Measurements from ENCODE around the gene FAM83G.
"Not testable (repeated sequence)": the region's sequence is repeated elsewhere in the genome, so short reads cannot be mapped to it uniquely, and the experiment has no call there.

FAM83G gene, protein sequence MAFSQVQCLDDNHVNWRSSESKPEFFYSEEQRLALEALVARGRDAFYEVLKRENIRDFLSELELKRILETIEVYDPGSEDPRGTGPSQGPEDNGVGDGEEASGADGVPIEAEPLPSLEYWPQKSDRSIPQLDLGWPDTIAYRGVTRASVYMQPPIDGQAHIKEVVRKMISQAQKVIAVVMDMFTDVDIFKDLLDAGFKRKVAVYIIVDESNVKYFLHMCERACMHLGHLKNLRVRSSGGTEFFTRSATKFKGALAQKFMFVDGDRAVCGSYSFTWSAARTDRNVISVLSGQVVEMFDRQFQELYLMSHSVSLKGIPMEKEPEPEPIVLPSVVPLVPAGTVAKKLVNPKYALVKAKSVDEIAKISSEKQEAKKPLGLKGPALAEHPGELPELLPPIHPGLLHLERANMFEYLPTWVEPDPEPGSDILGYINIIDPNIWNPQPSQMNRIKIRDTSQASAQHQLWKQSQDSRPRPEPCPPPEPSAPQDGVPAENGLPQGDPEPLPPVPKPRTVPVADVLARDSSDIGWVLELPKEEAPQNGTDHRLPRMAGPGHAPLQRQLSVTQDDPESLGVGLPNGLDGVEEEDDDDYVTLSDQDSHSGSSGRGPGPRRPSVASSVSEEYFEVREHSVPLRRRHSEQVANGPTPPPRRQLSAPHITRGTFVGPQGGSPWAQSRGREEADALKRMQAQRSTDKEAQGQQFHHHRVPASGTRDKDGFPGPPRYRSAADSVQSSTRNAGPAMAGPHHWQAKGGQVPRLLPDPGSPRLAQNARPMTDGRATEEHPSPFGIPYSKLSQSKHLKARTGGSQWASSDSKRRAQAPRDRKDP

DNA sequence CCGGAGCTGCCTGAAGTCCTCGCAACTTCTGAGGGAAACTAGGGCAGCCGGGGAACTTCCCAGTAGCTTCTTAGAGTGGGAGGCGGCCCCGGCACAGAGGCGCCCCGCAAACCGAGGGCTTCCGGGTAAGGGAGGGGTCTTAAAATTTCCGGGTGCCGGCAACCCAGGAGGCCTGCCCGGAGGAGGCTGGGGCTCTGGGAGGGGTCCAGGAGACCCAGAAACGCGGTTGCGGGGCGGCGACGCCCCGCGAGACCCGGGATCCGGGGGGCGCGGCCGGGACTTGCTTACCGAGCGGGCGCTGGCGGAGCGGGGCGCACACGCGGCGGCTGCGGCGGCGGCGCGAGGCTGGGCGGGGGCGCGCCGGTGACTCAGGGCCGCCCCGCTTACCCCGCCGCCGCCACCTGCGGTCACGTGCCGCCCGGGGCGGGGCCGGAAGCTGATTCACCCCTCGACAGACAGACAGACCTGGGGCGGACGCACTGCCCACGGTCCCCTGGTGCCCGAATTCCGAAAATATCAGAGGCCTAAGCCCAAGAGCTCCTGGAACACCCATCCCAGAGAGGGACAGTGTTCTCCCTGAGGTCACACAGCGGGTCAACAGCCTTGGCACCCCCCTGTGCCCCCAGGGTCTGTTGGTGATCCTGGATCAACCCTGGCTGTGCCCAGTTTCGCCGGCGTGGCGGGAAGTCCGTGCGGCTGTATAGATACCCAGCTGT lies at the start of gene FAM83G:
Gene FAM83G (minus strand): TSS at position 344 of the 716 bp plus-strand sequence. CDS start 723 bp downstream, outside the sequence.
- TF ChIP-seq, protein P1, sequence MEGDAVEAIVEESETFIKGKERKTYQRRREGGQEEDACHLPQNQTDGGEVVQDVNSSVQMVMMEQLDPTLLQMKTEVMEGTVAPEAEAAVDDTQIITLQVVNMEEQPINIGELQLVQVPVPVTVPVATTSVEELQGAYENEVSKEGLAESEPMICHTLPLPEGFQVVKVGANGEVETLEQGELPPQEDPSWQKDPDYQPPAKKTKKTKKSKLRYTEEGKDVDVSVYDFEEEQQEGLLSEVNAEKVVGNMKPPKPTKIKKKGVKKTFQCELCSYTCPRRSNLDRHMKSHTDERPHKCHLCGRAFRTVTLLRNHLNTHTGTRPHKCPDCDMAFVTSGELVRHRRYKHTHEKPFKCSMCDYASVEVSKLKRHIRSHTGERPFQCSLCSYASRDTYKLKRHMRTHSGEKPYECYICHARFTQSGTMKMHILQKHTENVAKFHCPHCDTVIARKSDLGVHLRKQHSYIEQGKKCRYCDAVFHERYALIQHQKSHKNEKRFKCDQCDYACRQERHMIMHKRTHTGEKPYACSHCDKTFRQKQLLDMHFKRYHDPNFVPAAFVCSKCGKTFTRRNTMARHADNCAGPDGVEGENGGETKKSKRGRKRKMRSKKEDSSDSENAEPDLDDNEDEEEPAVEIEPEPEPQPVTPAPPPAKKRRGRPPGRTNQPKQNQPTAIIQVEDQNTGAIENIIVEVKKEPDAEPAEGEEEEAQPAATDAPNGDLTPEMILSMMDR (conservative IDR thresholded peaks at IDR 0.05; ENCODE audit: low read depth, low read length), result no peak
- no peak for DNase-seq (ENCODE audit: low read depth)

DNA sequence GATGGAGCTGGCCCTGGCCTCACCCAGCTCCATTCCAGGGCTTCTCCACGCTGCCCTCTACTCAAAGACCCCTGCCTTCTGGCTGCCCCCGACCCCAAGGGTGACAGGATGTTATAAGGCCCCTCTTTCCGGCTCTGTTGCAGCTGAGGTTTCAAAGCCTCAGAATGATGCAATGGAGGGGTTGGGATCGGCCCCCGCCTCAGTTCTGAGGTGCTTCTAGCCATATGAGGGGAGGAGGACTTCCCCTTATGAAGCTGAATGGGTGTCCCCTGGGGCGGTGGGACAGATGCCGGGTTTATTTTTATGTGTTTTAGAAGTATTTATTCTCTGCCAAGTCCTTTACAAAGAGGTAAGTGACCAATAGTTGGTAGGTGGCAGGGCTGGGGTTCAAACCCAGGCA lies 44.3 kb upstream of the FAM83G start:
- not testable (repeated sequence) for DNase-seq (ENCODE audit: low read depth)

More for the DNA sequence above, at the start of gene FAM83G:
- H3K4me3 ChIP-seq (ENCODE audit: low read length), result peak within 1 kb of the TSS; percentile 72

DNA sequence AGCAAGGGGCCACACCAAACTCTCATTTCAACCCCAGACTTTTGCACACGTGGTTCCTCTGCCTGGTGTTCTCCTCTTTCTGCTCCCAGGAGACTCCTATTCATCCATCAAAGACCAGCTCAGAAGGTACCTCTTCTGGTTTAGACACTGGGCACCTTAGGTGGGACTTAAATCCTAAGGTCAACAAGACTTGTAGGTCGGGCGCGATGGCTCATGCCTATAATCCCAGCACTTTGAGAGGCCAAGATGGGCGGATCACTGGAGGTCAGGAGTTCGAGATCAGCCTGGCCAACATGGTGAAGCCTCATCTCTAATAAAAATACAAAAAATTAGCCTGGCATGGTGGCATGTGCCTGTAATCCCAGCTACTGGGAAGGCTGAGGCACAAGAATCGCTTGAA lies 42.9 kb upstream of the FAM83G start:
- DNase-seq (ENCODE audit: low read depth); H3K4me3 ChIP-seq (ENCODE audit: low read length): not testable (repeated sequence)

More for the DNA sequence above, 44.3 kb upstream of the FAM83G start:
- H3K4me3 ChIP-seq (ENCODE audit: low read length), result not testable (repeated sequence)

DNA sequence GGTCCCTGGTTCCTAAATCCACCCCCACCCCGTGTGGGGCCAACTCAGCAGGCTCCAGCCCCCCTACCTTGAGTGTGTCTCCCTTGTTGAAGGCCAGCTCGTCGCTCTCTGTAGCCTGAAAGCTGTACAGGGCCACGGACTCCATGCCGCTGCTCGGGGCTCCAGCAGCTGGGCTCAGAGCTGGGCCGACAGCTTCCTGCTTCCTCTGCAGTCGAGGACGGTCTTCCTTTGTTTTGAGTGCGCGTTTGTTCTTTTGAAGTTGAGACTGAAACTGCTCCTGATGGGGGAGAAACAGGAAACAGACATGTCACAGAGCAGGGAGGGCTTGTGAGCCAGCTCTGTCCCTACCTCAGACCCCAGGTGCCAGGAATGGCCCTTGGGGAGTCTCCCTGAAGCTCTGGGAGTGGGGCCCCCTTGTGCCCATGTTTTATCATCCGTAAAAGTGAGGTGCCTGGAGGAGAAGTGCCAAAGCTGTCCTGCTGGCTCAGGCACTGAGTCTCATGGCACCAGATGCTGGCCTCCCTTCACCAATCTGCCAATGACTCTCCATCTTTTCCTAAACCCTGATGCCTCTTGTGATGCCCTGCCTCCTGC lies 42.3 kb upstream of the FAM83G start, which contains the start of gene GRAP:
Gene GRAP (minus strand): TSS at position 176 of the 594 bp plus-strand sequence. CDS start 31 bp downstream, at position 145.
- DNase-seq (ENCODE audit: low read depth); H3K4me3 ChIP-seq (ENCODE audit: low read length): not testable (repeated sequence)

DNA sequence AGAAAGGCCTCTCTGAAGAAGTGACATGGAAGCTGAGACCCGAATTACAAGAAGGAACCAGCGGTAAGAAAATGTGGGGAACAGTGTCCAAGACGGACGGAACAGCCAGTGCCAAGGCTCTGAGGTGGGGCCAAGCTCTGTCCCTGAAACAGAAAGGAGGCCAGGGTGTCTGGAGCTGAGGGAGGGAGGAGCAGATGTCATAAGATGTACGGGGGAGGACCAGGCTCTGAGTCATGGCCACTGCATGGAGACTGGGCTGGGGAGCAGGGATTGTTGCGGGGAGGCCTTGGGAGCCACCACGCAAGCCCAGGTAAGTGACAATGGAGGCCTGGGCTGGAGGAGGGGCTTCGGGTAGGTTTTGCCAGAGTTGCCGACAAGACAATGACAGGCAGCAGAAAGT lies 40.1 kb upstream of the FAM83G start:
- not testable (repeated sequence) for DNase-seq (ENCODE audit: low read depth); H3K4me3 ChIP-seq (ENCODE audit: low read length)

DNA sequence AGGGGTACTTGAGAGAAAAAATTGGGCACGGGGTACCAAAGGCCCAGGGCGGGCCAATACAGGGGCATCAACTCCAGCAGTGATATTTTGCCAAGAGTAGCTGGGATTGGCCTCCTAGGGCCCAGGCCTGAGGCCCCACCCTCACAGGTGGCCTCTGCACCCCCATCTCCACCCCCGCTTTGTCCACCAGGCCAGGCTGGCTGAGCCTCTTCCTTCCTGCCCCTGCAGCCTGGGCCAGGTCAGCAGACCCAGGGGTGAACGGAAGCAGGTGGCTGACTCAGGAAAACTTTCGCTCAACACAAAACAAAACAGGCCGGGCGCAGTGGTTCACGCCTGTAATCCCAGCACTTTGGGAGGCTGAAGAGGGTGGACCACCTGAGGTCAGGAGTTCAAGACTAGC lies 38.5 kb upstream of the FAM83G start:
- not testable (repeated sequence) for H3K4me3 ChIP-seq (ENCODE audit: low read length); DNase-seq (ENCODE audit: low read depth)

DNA sequence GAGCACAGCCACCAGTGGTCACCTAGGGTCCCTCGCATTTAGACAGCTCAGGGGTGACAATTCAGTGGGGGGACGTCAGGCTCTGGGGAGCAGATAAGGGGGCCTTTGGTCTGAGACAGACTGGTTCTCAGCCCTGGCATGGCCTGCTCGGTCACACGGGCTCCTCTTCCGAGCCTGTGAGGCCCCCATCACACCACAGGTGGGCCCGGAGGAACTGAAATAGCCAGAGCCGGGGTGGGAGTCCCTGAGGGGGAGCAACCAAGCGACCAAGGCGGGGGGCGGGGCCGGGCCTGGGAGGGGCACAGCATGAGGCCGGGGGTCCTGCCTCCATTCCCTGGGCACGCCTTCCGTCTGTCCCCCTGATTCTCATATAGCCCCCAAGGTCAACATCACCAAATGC lies 37.8 kb upstream of the FAM83G start:
- DNase-seq (ENCODE audit: low read depth), result not testable (repeated sequence)

DNA sequence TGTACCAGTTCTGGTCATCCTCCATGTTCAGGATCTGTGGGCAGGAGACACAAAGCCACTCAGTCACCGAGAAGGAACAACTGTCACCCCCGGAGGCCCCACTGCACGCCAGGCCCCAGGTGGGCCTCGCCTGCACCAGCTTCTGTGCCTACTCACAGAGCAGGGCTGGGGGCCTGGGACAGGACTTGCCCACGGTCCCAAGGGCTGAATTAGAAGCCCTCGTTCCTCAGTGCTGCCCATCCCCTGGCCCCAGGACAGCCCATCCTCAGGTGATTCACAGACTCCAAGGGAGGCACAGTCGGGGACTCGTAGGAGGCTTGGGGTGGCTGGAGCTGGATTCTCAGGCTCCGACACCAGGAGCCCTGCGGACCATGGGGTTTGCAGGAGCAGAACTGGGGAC lies 37.3 kb upstream of the FAM83G start:
- not testable (repeated sequence) for DNase-seq (ENCODE audit: low read depth); H3K4me3 ChIP-seq (ENCODE audit: low read length)

More for the DNA sequence above, 37.8 kb upstream of the FAM83G start:
- not testable (repeated sequence) for H3K4me3 ChIP-seq (ENCODE audit: low read length)

DNA sequence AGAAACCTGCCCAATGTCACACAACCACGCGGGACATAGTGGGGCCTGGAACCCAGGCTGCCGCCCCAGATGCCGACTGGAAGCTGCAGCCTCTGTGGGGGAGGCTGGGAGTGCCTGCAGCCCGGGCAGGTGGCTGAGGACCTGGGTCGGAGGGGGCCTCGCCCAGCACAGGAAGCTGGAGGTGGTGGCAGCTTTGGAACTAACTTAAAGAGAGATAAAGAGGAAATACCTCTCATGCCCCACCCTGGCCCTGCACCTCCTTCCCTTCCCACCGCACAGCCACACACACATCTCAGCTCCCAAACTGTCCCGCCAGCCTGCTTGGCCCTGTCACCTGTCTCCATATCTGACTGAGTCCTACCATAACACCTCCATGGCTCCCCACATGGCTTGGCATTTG lies 35.8 kb upstream of the FAM83G start:
- not testable (repeated sequence) for DNase-seq (ENCODE audit: low read depth); H3K4me3 ChIP-seq (ENCODE audit: low read length)

DNA sequence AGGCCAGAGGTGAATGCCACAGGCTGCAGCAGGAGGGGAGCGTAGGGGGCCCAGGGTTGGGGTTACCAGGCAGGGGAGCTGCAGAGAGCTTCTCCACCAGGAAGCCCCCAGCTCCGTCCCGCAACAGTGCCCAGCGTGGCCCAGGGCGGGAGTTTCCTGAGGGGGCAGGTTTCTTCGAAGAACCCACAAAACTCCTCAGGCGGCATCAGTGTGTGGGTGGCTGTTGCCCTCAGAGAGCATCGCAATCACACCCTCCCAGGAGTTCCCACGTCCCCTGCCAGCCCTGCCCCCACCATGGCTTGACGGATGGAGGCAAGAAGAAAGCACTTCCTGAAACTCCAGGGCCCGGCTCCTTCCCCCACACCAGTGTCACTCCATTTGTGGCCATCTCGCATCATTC lies 34.2 kb upstream of the FAM83G start:
- H3K4me3 ChIP-seq (ENCODE audit: low read length); DNase-seq (ENCODE audit: low read depth): not testable (repeated sequence)

DNA sequence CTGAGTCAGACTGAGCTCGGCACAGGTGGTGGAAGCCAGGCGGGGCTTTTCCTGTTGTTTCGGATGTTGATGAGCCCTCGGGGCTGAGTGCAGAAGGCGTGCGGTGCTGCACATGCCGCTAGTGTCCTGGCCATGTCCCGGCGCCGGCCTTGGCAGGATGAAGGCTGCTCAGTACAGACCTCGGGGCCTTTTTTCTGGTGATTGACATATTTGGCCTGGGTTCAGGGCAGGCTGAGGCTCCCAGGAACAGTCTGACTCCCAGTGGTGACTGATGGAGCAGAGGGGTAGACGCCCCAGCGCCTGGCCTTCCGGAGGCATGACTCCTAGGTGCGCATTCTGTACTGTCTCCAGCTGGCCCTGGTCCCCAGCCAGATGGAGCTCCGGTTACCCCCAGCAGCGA lies 33.4 kb upstream of the FAM83G start:
- H3K4me3 ChIP-seq (ENCODE audit: low read length); DNase-seq (ENCODE audit: low read depth): not testable (repeated sequence)

DNA sequence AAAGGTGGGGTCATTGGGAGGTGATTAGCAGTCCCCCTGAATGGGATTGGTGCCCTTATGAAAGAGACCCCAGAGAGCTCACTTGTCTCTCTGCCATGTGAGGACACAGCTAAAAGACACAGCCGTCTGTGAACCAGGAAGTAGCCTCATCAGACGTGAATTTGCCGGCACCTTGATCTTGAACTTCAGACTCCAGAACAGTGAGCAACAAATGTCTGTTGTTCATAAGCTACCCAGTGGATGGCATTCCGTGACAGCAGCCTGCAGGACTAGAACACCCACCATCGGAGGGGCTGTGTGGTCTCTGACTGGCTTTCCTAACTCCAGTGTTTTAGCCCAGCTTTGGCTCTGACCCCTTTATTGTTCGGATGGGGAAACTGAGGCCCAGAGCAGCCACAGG lies 33.0 kb upstream of the FAM83G start:
- DNase-seq (ENCODE audit: low read depth); H3K4me3 ChIP-seq (ENCODE audit: low read length): not testable (repeated sequence)

DNA sequence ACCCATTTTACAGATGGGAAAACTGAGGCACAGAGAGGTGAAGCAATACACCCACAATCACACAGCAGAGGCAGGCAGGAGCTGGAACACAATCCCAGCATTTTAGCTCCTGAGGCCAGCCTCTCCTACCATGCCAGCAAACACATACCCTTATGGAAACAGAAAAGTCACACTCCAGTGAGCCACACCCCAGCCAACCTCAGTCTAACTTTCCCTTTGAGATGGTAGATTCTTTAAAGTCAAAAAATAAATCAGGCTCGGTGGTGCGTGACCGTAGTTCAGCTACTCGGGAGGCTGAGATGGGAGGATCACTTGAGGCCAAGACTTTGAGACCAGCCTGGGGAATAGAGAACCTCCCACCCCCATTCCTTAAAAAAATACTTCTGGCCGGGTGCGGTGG lies 31.6 kb upstream of the FAM83G start:
- not testable (repeated sequence) for H3K4me3 ChIP-seq (ENCODE audit: low read length); DNase-seq (ENCODE audit: low read depth)

DNA sequence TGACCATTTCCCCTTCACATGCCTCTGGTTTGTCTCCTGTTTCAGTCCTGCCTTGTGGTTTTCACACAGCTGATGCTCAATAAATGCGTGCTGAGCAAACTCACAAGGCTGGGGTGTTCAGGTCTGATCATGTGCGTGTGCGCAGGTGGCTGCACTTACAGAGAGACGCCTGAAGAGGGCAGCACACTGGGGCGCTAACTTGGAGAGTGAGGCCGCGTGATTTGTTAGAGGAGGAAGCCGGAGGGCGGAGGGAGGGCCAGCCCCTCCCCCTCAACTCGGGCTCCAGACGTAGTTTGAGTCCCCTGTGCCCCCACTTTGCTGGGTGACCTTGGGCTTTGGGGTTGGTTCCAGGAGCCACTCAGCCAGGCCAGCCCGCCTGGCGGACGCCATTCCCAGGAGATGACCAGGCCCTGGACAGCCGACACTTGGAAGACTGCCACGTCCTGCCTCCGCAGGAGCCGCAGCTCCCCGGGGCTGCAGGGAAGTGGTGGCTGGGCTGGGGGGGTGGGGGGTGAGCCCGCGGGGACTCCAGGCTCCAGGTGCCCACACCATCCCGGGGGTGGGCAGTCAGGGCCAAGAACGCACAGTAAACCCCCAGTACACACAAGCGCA lies 27.9 kb upstream of the FAM83G start:
- DNase-seq (ENCODE audit: low read depth); H3K4me3 ChIP-seq (ENCODE audit: low read length): not testable (repeated sequence)
